Neural progenitor cell (in vitro differentiated cells): Measurements from ENCODE around the gene EXOSC5. TPM values are rescaled to one million over a fixed set of nuclear protein-coding genes. Genes with fewer than 3 reads are reported as not detected.

Source experiments
- DNase-seq: peaks from one replicate; pipeline ENCODE4 v3.0.0-alpha.2; 2016; ENCODE audit warnings: low spot score
- H2AFZ ChIP-seq: fragments of 200-600 bp; sonication (generic); replicated peaks from 2 replicates; pipeline ENCODE4 v1.6.1; 2016; ENCODE audit warnings: antibody characterized with exemption
- H3F3A ChIP-seq: fragments of 200-600 bp; sonication (generic); 2 replicates; pipeline ENCODE4 v1.6.1; 2016; ENCODE audit warnings: antibody characterized with exemption, low read depth
- H3K27ac ChIP-seq: fragments of 200-600 bp; sonication (generic); 2 replicates; pipeline ENCODE4 v1.5.1; 2016; ENCODE audit warnings: mild to moderate bottlenecking
- H3K27me3 ChIP-seq: fragments of 200-600 bp; sonication (generic); 2 replicates; pipeline ENCODE4 v1.6.1; 2016; ENCODE audit warnings: mild to moderate bottlenecking, moderate library complexity
- H3K36me3 ChIP-seq: fragments of 200-600 bp; sonication (generic); 2 replicates; pipeline ENCODE4 v1.5.1; 2016
- H3K4me1 ChIP-seq: fragments of 200-600 bp; sonication (generic); 2 replicates; pipeline ENCODE4 v1.6.1; 2016; ENCODE audit warnings: mixed run types
- H3K4me2 ChIP-seq: fragments of 200-600 bp; sonication (generic); 2 replicates; pipeline ENCODE4 v1.6.1; 2016
- H3K4me3 ChIP-seq: fragments of 200-600 bp; sonication (generic); 2 replicates; pipeline ENCODE4 v1.5.1; 2016
- H3K79me2 ChIP-seq: fragments of 200-600 bp; sonication (generic); 2 replicates; pipeline ENCODE4 v1.6.1; 2016; ENCODE audit warnings: low read depth
- H3K9ac ChIP-seq: fragments of 200-600 bp; sonication (generic); 2 replicates; pipeline ENCODE4 v1.6.1; 2016
- H3K9me3 ChIP-seq: fragments of 200-600 bp; sonication (generic); 2 replicates; pipeline ENCODE4 v1.5.1; 2016; ENCODE audit warnings: low read depth
- H4K20me1 ChIP-seq: fragments of 200-600 bp; sonication (generic); 2 replicates; pipeline ENCODE4 v1.6.1; 2016; ENCODE audit warnings: low read depth
- H3K27ac Mint-ChIP-seq: 3 replicates; pipeline ENCODE4 v1.8.0; 2021; ENCODE audit warnings: mixed read lengths
- H3K27me3 Mint-ChIP-seq: 2 replicates; pipeline ENCODE4 v1.8.0; 2022; ENCODE audit warnings: low read depth, mild to moderate bottlenecking, inconsistent platforms, moderate library complexity, mixed read lengths; ENCODE audit not compliant: insufficient read depth
- H3K36me3 Mint-ChIP-seq: 3 replicates; pipeline ENCODE4 v1.8.0; 2021; ENCODE audit warnings: mixed read lengths
- H3K4me1 Mint-ChIP-seq: 3 replicates; pipeline ENCODE4 v1.8.0; 2021; ENCODE audit warnings: mixed read lengths
- H3K4me3 Mint-ChIP-seq: 3 replicates; pipeline ENCODE4 v1.8.0; 2021; ENCODE audit warnings: mild to moderate bottlenecking, moderate library complexity, mixed read lengths
- H3K9me3 Mint-ChIP-seq: 3 replicates; pipeline ENCODE4 v1.8.0; 2020; ENCODE audit warnings: mixed read lengths
- CTCF ChIP-seq: fragments of 200-600 bp; sonication (generic); IDR thresholded peaks from 2 replicates; pipeline ENCODE4 v1.5.1; 2017; ENCODE audit warnings: antibody characterized with exemption, mild to moderate bottlenecking
- EZH2 ChIP-seq: fragments of 200-600 bp; sonication (generic); IDR thresholded peaks from 2 replicates; pipeline ENCODE4 v1.6.1; 2017; ENCODE audit warnings: antibody characterized with exemption, mild to moderate bottlenecking, moderate library complexity
- EZH2phosphoT487 ChIP-seq: fragments of 200-600 bp; sonication (generic); IDR thresholded peaks from 2 replicates; pipeline ENCODE4 v1.6.1; 2017; ENCODE audit warnings: antibody characterized with exemption
- total RNA-seq: library from RNA; depleted of rRNA; stranded (reverse); fragments of >200 nt; gene quantifications from 2 replicates; pipeline ENCODE4 v1.2.3, GENCODE V29; 2015; ENCODE audit warnings: low replicate concordance

The EXOSC5 gene
- total RNA-seq, 1 donor from 2014 or later = 10.3 TPM

GRCh38 chr19:41395355-41395754 lies 1.8 kb downstream of the EXOSC5 start:
- peaks cover 42% of the 10 kb centered on the region for H3K79me2 ChIP-seq
- Mint-ChIP-seq H3K4me1 (peaks cover 26% of the 10 kb centered on the region), H3K9me3 (no peaks in the 10 kb centered on the region), H3K36me3 (peaks cover 2% of the 10 kb centered on the region), H3K4me3 (peak overlapping the region; percentile 98), H3K27ac (peak overlapping the region; percentile 15), H3K27me3 (peaks cover 8% of the 10 kb centered on the region)
- no peaks in the 10 kb centered on the region for H3K9me3 ChIP-seq
- no peak for DNase-seq
- no peak overlapping the region for H3K4me2 ChIP-seq
- no peak overlapping the region for H2AFZ ChIP-seq
- H3K27me3 ChIP-seq = no peaks in the 10 kb centered on the region
- no peak overlapping the region for H3K4me3 ChIP-seq
- H3F3A ChIP-seq = peaks cover 4% of the 10 kb centered on the region
- no peaks in the 10 kb centered on the region for H4K20me1 ChIP-seq
- TF ChIP-seq EZH2 (no peak), CTCF (no peak), EZH2phosphoT487 (no peak)
- H3K9ac ChIP-seq = no peak overlapping the region
- H3K36me3 ChIP-seq = no peaks in the 10 kb centered on the region
- H3K27ac ChIP-seq = no peak overlapping the region
- H3K4me1 ChIP-seq = peaks cover 7% of the 10 kb centered on the region

- Mint-ChIP-seq H3K4me3 (no peak overlapping the region), H3K9me3 (no peaks in the 10 kb centered on the region), H3K36me3 (peaks cover 2% of the 10 kb centered on the region), H3K27ac (no peak overlapping the region), H3K27me3 (peaks cover 9% of the 10 kb centered on the region), H3K4me1 (peaks cover 14% of the 10 kb centered on the region)
- Histone ChIP-seq H3F3A (peaks cover 4% of the 10 kb centered on the region), H3K4me1 (no peaks in the 10 kb centered on the region), H3K9ac (no peak overlapping the region), H4K20me1 (no peaks in the 10 kb centered on the region), H3K79me2 (peaks cover 19% of the 10 kb centered on the region), H2AFZ (no peak overlapping the region), H3K27ac (no peak overlapping the region), H3K4me2 (no peak overlapping the region), H3K27me3 (no peaks in the 10 kb centered on the region), H3K36me3 (no peaks in the 10 kb centered on the region), H3K4me3 (no peak overlapping the region), H3K9me3 (no peaks in the 10 kb centered on the region)
- TF ChIP-seq CTCF = no peak
- TF ChIP-seq EZH2phosphoT487 = no peak
- TF ChIP-seq EZH2 = no peak
- no peak for DNase-seq
Observed at GRCh38 chr19:41392775-41393174, 4.4 kb downstream of the EXOSC5 start.

- H3K27me3 Mint-ChIP-seq = peaks cover 5% of the 10 kb centered on the region
- H3K27ac Mint-ChIP-seq = no peak overlapping the region
- peaks cover 2% of the 10 kb centered on the region for H3K36me3 Mint-ChIP-seq
- Histone ChIP-seq H3K9ac (no peak overlapping the region), H3K4me1 (no peaks in the 10 kb centered on the region), H3K36me3 (no peaks in the 10 kb centered on the region), H3F3A (peaks cover 4% of the 10 kb centered on the region), H3K9me3 (no peaks in the 10 kb centered on the region), H3K27me3 (no peaks in the 10 kb centered on the region), H3K79me2 (peaks cover 14% of the 10 kb centered on the region), H3K4me2 (no peak overlapping the region), H4K20me1 (no peaks in the 10 kb centered on the region), H3K4me3 (no peak overlapping the region), H3K27ac (no peak overlapping the region), H2AFZ (no peak overlapping the region)
- no peak for TF ChIP-seq EZH2phosphoT487
- TF ChIP-seq EZH2 = no peak
- TF ChIP-seq CTCF = no peak
- H3K9me3 Mint-ChIP-seq = no peaks in the 10 kb centered on the region
- no peak for DNase-seq
- no peak overlapping the region for H3K4me3 Mint-ChIP-seq
- peaks cover 11% of the 10 kb centered on the region for H3K4me1 Mint-ChIP-seq
Observed at GRCh38 chr19:41391618-41392017, 5.5 kb downstream of the EXOSC5 start.
